Measurements from ENCODE around the gene IFNG-AS1.

Gene IFNG-AS1

DNA sequence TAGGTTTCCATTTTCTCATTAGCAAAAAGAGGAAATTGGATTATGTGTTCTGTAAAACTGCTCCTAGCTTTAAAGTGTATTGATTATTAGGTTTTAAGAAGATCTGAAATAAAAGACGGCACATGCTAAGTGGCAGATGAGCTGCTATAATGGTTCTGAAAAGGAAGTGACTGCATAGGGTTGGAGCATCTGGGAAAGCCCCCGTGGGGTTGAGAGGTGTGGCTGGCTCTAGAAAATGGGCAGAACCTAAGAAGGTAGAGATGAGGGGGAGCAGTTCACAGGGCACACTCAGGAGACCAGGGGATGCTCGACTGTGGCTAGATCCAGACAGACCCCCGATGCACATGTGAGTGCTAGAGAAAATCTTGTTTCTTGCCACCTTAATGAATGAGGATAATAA is 1.9 kb downstream of the IFNG-AS1 start:
- in situ Hi-C loops (cut with MboI; ENCODE audit: low sequenced_read_pairs) = no loop called here

DNA sequence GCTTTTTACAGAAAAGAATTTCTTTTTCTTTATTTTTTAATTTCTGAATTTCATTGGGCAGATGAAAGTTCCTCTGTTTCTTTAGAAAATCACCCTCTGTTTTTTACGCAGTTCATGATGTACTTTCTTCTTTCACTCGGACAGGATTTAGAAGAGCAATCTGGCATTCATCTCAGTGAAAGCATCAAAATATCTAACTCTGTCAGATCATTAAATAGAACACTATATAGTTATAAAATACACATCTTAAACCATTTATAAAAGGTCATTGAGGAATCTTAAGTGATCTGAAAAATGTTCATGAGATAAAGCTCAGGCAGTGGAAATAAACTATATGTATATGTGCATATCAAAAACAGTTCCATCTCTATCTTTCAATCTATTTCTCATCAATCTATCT is 3.9 kb downstream of the IFNG-AS1 start:
- in situ Hi-C loops (cut with MboI; ENCODE audit: low sequenced_read_pairs) = no loop called here

DNA sequence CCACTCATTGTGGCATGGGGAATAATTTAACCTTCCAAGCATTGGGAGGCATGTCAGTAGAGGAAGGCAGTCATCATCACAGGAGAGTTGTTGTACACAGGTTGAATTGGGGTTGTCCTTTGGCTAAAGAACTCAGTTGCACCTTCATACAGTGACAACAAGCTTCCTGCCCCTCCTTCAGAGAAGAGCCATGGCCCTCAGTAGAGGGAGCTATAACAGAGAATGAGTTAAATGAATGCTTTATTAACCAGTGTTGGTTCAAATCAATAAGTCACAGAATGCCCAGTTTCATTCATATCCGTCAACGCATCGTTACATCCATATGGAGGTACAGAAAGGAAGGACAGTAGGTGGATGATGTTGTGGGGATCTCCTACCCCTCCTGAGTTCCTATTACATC is 4.8 kb downstream of the IFNG-AS1 start:
- in situ Hi-C loops (cut with MboI; ENCODE audit: low sequenced_read_pairs) = no loop called here

DNA sequence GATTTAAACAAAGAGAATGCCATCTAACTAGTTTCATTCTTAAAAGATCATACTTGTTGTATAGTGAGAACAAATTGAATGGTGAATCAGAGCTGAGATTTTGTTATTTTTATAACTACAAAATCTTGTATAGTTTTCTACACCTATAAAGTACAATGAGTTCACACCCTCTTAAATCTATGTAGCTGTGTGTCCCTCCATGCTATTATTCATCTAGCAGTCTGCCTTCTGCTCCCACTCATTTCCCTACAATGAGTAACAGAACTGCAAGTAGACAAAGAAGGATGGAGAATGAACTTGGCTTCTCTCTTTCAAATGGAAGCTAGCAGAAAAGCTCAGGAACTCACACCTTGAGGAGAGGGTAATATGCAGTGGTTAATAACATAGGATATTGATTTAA is 7.1 kb downstream of the IFNG-AS1 start:
- in situ Hi-C loops (cut with MboI; ENCODE audit: low sequenced_read_pairs) = no loop called here

DNA sequence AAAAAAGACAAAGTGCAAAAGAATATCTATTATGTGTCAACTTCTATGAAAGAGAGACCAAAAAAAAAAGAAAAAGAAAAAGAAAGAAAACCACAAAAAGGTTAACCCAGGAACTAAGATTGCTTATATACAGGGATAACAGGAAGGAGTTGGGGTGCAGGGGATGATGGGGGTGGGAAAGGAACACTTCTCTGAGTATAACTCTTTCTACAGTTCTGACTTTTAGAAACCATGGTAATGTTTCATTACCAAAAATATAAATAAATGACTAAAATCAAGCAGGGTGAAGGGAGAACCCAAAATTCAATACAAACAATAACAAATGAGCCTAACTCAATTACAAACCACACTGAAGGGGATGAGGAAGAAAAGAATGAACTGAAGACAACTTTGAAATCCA is 9.1 kb downstream of the IFNG-AS1 start:
- in situ Hi-C loops (cut with MboI; ENCODE audit: low sequenced_read_pairs) = no loop called here

DNA sequence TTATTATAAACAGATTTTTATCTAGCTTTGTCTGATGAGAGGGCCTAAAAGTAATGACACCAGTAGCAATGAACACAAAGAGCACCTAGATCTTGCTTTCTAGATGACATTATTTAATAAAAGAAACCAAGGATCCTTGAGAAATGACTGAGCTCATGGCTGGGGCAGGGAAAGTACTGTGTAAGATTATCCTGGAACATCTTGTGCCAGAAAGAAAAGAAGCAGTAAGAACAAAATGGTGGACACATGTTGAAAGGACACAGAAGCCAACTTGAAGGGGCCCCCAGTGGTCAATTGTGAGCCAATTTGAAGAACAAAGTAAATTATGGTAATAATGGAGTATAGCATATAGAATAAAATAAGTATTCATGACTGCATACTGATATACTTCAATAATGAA is 10.0 kb downstream of the IFNG-AS1 start:
- in situ Hi-C loops (cut with MboI; ENCODE audit: low sequenced_read_pairs) = no loop called here

DNA sequence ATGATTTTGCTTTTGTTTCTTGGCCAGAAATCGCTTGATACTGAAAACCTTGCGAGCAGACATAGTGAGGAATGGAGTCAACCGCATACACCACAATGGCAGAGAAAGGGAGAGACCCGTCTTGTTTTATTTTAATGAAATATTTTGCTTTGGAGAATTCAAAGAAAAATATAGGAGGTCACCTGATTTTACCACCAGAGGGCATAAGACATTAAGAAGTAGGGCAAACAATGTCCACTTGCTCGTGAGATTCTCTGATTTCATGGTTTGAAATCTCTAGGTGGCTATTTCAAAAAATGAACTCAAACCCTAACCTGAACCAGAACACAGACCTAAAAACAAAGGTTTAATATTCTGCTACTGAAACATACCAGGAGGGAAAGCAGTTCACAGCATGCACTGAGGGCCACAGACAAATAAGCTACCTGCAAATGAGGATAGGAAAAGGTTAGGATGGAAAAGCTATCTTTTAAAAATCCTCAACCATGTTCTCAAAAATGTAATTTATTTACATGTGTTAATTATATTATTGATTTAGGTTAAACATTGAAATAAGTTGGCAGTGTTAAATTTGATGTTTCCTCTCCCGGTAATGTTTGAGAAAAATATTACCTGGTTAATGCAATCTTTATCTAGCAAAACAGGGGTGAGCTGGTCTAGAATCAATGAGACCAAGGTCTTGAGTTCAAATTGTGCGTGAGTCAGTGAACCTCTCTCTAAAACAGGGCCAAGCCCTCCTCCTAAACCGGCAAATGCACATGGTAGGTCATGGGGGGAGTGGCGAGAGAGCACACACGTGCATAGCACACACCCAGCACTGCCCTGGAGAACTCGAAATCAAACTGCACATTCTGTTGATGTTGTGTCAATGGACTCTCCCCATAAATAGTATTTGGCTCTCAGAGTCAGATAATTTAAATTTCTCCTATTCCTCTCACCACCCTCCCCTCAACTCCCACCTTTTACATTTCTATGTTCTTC is 12.5 kb downstream of the IFNG-AS1 start:
- in situ Hi-C loops (cut with MboI; ENCODE audit: low sequenced_read_pairs) = no loop called here

DNA sequence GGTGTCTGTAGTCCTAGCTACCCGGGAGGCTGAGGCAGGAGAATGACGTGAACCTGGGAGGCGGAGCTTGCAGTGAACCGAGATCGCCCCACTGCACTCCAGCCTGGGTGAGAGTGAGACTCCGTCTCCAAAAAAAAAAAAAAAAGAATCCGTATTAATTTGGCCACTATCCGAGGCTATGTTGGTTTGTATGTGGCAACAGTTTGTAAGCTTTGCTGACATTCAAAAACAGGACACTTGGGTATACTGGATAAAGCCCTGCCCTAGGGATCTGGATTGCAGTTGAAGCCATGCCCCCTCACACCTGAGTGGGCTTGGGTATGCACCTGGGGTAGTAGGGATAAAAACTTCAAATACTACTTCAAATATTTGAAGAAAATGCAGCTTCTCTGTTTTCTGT is 14.5 kb downstream of the IFNG-AS1 start:
- in situ Hi-C loops (cut with MboI; ENCODE audit: low sequenced_read_pairs) = no loop called here

DNA sequence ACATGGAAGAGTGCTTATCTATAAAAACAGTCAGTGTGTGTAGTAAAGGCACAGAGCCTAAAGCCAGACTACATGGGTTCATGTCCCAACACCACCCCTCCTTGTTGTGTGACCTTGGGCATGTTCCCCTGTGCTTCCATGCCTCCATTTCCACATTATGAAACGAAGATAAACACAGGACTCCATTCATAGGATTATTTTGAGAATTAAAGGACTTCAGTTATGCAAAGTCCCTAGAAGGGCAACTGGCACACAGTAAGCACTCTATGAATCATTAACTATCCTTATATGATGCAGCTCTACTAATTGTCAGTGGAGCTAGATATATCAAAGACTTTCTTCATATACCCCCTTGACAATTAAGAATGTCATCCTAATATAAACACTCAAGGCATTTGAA is 17.8 kb downstream of the IFNG-AS1 start:
- in situ Hi-C loops (cut with MboI; ENCODE audit: low sequenced_read_pairs) = no loop called here

DNA sequence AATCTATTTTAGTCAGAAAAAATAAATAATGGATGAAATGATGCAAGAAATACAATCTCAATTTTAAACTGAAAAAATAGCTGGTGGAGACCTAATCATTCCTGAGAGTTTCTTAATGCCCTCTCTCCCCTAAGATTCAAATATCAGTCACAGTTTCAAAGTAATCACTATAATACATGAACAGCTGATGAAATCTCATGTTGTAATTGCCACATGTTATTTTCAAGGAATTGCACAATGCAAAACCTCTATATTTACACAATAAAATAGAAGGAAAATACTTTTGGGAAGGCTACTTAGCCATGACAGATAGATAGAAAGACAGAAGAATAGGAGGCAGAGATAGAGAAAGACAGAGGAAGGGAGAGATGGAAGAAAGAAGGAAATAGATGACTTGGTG is 18.2 kb downstream of the IFNG-AS1 start:
- in situ Hi-C loops (cut with MboI; ENCODE audit: low sequenced_read_pairs) = no loop called here

DNA sequence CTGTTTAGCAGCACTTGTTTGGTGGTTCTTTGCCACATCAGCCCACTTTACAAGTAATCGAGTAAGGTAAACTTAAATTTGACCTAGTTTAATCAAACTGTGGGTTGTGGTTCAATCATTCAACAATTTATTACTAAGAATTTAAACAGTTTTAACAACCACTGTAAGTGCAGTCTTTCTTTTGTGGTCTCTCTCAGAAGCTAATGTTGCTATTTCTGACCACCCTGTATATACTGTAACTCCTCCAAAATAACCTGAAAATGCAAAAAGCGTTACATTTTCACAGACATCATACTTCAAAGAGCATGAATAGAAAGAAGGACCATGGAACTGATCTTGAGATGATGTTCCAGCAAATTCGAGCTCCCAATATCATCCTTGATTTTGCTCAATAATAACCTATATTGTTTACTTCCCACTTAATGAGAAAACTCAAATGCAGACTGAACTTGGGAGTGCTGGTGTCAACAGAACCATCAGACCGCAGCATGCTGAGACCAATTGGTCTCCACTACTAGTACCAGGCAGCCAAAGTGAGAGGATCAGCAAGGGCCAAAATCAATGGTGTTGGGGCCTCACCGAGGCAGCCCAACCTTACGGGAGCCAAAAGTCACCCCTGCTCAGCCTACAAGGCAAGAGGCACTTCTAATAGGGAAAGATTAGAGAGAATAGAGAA is 22.1 kb downstream of the IFNG-AS1 start:
- in situ Hi-C loops (cut with MboI; ENCODE audit: low sequenced_read_pairs) = no loop called here

DNA sequence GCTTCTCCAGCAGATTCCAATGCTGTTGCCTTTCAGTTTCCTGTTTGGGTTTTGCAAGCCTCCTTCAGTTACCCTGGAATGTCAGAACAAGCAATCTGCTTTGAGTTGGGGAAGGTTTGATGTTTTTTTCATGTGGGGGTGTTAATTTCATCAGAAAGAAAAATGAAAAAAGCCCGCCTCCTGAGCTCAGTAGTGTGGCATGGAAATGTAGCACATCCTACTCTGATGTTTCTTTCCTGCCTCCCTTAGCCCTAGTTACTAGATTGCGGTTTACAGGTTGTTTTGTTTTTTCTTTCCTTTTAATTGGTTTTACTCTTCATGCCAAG is 22.6 kb downstream of the IFNG-AS1 start:
- in situ Hi-C loops (cut with MboI; ENCODE audit: low sequenced_read_pairs) = no loop called here

DNA sequence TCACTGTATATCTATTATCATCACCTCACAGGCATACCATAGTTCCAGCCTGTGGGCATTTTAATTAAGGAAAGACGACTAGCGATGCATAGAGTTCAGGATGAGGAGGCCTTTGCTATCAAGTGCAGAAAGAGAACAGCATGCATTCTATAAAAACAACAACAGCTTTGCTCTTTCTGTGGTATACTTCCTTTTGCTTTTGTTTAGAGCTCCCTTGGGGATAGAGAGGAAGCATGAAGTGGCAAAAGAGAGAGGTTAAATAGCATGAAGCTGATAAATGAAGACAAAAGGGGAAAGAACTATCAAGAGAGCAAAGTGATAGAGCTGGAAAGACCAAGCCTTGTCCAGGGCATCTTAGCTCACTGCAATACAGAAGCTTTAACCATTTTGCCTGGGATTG is 23.5 kb downstream of the IFNG-AS1 start:
- in situ Hi-C loops (cut with MboI; ENCODE audit: low sequenced_read_pairs) = no loop called here

DNA sequence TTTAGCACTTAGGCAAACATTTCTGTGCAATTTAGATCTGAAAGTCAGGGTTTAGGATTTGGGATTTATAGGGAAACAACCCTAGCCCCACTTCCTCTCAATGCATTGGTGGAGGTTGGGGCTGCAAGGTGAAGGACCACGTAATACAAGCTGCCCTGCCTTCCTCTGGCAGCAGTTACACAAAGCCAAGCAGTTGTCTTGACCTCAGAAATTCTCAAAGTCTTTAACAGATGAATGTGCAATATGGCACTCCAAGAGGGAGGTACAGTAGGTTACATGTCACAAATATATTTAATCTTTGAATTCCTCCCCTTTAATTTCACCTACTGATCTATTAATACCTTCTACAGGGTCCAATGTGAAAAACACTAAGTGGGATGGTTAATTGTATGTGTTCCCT is 23.9 kb downstream of the IFNG-AS1 start:
- in situ Hi-C loops (cut with MboI; ENCODE audit: low sequenced_read_pairs) = no loop called here

DNA sequence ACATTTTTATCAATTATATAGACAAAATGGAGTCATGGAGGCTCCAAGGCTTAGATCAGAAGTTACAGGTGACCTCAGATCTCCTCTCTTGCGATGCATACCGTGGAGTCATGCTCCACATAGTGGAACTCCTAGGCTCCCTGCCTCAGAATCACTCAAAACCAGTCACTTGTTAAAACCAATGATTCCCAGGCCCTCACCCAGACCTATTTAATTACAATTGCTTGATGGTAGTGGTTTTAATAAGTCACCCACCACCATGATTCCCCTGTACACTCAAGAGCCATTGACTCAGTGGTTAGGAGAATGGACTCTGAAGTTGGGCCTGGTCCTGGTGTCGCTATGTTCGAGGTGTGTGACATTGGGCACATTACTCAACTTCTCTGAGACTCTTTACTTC is 26.9 kb downstream of the IFNG-AS1 start:
- in situ Hi-C loops (cut with MboI; ENCODE audit: low sequenced_read_pairs) = no loop called here

DNA sequence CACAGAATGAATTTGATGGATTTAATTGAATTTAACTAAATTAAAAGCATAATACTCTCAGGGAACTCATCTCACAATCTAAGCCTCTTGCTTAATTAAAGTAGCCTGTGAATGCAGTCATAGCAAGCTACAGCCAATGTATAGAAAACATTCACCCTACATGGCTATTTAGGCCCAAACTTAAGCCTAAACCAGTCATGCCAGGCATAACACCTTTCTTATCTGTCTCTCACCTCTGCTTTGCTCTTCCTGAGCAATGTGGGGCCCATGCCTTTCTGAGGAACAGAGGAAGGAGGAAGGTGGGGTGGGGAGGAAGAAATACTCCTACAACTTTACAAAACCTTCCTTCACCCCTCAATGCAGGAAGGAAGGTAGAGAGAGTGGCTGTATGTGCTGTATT is 29.1 kb downstream of the IFNG-AS1 start:
- in situ Hi-C loops (cut with MboI; ENCODE audit: low sequenced_read_pairs) = no loop called here

DNA sequence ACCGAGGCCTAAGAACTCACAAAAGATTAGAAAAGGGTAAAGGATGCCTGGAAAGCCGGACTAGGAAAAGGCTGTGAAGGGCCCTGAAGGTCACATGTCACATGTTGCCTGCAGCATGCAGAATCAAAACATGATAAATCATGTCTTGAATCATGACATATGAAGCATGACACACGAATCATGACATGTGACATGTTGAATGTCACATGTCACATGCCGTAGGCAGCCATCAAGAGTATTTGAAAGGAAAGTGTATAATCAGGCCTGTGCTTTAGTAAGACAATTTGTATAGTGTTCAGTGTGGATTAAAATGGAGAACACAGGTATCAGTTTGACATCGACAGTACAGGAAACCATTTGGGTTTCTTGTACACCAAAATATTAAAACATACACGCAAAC is 30.8 kb downstream of the IFNG-AS1 start:
- in situ Hi-C loops (cut with MboI; ENCODE audit: low sequenced_read_pairs) = no loop called here

DNA sequence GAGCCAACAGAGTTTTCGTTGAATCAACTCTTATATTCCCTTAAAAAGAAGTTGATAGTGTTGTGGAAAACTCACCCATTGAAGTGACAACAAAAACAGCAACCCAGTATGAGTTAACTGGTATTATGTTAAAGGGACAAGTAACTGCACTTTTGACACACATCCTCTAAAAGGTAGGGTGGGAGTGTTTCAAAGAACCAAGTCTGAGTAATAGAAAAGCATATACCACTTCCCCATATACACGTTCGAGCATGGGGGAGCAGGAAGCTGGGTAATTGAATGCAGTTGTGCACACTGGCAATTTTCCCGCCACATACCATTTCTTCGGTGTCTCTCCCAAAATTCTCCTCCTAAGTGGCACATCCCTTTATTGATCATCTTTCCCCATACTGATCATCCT is 31.5 kb downstream of the IFNG-AS1 start:
- in situ Hi-C loops (cut with MboI; ENCODE audit: low sequenced_read_pairs) = no loop called here

DNA sequence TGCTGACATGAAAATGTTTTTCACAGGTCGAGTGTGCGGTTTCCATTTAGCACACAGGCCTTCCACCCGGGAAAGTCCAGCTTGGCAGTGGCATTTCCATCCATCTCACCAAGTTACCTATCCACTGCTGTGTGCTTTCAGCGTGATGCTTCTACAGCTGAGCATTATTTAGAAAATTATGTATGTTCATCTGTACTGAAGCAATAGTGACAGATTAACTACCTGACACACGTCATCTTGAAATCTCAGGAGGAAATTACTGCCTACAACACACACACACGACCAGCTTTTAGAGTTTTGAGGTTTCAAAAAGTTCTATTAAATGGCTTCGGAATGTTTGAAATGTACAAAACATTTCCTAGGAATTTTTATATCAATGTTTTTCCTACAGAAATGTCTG is 39.4 kb downstream of the IFNG-AS1 start:
- in situ Hi-C loops (cut with MboI; ENCODE audit: low sequenced_read_pairs) = no loop called here

DNA sequence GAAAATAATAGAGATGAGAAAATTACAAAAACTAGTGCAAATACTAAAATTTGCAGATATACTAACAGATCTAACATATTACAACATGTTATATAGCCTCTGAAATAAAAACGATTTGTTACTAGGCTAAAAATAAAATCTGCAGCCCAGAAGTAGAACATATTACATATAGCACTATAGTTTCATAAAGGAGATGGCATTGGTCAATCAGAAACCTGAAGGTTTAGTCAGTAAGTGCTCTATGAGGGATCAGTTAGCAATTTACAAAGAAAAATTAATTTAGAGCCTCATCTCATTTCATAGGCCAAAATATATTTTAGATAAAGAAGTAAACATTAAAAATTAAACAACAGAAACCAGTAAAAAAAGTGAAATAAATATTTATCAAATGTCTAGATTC is 41.0 kb downstream of the IFNG-AS1 start:
- in situ Hi-C loops (cut with MboI; ENCODE audit: low sequenced_read_pairs) = no loop called here

DNA sequence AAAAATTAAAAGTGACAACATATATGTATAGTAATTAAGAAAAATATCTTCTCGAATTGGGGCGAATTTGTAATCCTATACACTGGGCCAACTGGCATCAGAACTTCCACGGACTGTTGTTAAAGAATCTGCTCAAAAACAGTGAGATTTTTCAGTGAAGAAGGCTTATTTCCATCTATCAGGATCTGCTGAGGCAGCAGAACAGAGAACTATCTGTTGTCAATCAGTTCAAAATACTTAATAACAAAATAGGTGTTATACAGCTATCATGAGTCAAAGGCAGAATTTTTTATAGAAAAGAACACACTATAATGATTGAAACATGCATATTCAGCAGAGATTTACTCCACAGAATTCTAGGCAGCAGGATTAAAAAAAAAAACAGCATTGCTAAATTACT is 41.9 kb downstream of the IFNG-AS1 start:
- in situ Hi-C loops (cut with MboI; ENCODE audit: low sequenced_read_pairs) = no loop called here

DNA sequence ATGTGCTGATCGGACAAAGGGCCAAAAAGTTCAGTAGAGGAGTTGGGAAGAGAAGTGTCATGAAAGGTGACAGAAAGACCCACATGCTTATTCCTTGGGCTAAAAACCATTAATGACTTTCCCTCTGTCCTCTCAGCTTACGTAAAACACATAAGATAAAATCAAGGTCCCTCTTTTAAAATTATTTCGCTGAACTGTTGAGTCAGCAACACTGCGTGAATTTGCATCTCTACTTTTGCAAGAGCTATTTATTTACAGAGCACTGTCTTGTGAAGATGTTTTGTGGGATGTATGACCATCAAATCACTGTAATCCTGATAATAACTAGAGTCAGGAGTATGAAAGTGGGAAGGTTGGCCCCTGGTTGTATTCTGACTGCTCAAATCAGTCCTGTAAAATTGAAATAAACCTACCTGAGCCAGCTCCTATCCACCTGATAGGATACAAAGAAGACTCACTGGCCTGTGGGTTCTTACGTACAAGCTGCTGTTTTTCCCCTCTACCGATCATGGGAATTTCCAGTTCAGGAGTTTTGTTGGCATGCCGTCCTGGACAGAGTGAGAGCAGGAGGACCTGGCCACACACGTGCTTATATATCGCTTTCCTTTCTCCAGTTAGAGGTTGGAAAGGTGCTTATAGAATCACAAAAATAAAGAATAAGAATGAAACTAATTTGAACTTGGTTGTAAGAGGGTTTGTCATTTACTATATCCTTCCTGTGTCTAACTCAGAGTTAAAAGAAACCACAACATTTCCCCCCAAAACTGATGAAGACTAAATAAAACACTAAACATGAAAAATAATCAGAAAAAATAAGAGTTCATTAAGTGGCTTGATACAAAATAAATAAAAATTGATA is 42.9 kb downstream of the IFNG-AS1 start:
- in situ Hi-C loops (cut with MboI; ENCODE audit: low sequenced_read_pairs) = no loop called here

Data from HL-60/S4 treated with retinoic acid at 250 ng/mL for 4 days and 3 days (cell line).